Loucy (cell line): Measurements from ENCODE around the gene NES.

Experiments used
- H2AFZ ChIP-seq: fragments of 200-600 bp; sonication (generic); 2 replicates; pipeline ENCODE4 v1.6.0; 2016; ENCODE audit warnings: antibody characterized with exemption, mild to moderate bottlenecking, low read length, moderate library complexity
- H3F3A ChIP-seq: fragments of 200-600 bp; 2 replicates; pipeline ENCODE4 v1.6.0; 2016; ENCODE audit warnings: antibody characterized with exemption, low read depth, mild to moderate bottlenecking
- H3K27me3 ChIP-seq: fragments of 200-600 bp; sonication (generic); 2 replicates; pipeline ENCODE4 v1.6.1; 2014; ENCODE audit warnings: low read length, mild to moderate bottlenecking; ENCODE audit not compliant: insufficient read depth, poor library complexity, severe bottlenecking
- H3K36me3 ChIP-seq: fragments of 200-600 bp; sonication (generic); 2 replicates; pipeline ENCODE4 v1.6.1; 2016; ENCODE audit warnings: low read length; ENCODE audit not compliant: insufficient read depth
- H3K4me1 ChIP-seq: fragments of 200-600 bp; sonication (generic); 2 replicates; pipeline ENCODE4 v1.5.1; 2014; ENCODE audit warnings: low read length, mild to moderate bottlenecking; ENCODE audit not compliant: insufficient read depth, poor library complexity, severe bottlenecking
- H3K4me2 ChIP-seq: fragments of 200-600 bp; sonication (generic); 2 replicates; pipeline ENCODE4 v1.6.0; 2014; ENCODE audit warnings: antibody characterized with exemption, low read length, low read depth, mild to moderate bottlenecking; ENCODE audit not compliant: poor library complexity, severe bottlenecking
- H3K4me3 ChIP-seq: fragments of 200-600 bp; sonication (generic); 2 replicates; pipeline ENCODE4 v1.5.1; 2014; ENCODE audit warnings: low read length, mild to moderate bottlenecking, mixed read lengths; ENCODE audit not compliant: poor library complexity, severe bottlenecking
- H3K79me2 ChIP-seq: fragments of 200-600 bp; sonication (generic); 2 replicates; pipeline ENCODE4 v1.6.1; 2014; ENCODE audit warnings: low read length; ENCODE audit not compliant: insufficient read depth
- H3K9ac ChIP-seq: fragments of 200-600 bp; sonication (generic); 2 replicates; pipeline ENCODE4 v1.6.0; 2014; ENCODE audit warnings: mild to moderate bottlenecking, low read depth, low read length, moderate library complexity; ENCODE audit not compliant: poor library complexity, severe bottlenecking
- H3K9me2 ChIP-seq: fragments of 200-600 bp; sonication (generic); replicated peaks from 2 replicates; pipeline ENCODE4 v1.6.1; 2016; ENCODE audit warnings: low read depth, low read length, mixed read lengths
- H3K9me3 ChIP-seq: fragments of 200-600 bp; sonication (generic); 2 replicates; pipeline ENCODE4 v1.6.1; 2014; ENCODE audit warnings: mild to moderate bottlenecking, antibody characterized with exemption, low read length, low read depth; ENCODE audit not compliant: insufficient read depth
- H4K20me1 ChIP-seq: fragments of 200-600 bp; sonication (generic); 2 replicates; pipeline ENCODE4 v1.6.0; 2014; ENCODE audit warnings: antibody characterized with exemption, low read length, mild to moderate bottlenecking; ENCODE audit not compliant: insufficient read depth, poor library complexity, severe bottlenecking
- EZH2phosphoT487 ChIP-seq: fragments of 200-600 bp; IDR thresholded peaks from 2 replicates; pipeline ENCODE4 v1.6.1; 2018; ENCODE audit warnings: antibody characterized with exemption, mild to moderate bottlenecking, moderate library complexity, borderline replicate concordance
- TF ChIP-seq, protein P1 (sequence below): fragments of 200-600 bp; sonication (generic); conservative IDR thresholded peaks from 2 replicates; pipeline ENCODE4 v1.5.1; 2014; ENCODE audit warnings: mild to moderate bottlenecking, antibody characterized with exemption, low read length

Gene NES

DNA sequence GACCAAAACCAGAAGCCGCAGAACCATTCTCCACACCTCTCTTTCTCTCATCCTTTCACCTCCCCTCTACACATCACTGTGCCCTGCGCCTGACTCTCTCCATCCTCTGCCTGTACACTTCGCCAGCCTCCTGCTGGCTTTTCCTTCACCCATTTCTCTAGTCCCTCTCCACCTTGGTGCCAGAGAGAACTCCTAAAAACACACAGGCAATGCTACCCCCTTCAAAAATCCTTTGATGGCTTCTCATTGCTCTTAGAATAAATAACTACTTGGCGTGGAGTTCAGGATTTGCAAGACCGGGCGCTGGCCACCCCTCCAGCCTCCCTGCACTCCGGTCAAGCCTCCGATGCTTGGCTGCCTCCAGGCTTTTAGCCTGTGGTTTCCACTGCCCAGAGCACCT is 19.5 kb upstream of the NES start:
- Histone ChIP-seq H4K20me1 (no peaks in the 10 kb centered on the region), H3K27me3 (no peaks in the 10 kb centered on the region), H3K36me3 (no peaks in the 10 kb centered on the region), H3K9me2 (no peaks in the 10 kb centered on the region), H2AFZ (no peak overlapping the region), H3K4me1 (peaks cover 18% of the 10 kb centered on the region), H3K4me3 (no peak overlapping the region), H3F3A (no peaks in the 10 kb centered on the region), H3K9ac (no peak overlapping the region), H3K79me2 (no peaks in the 10 kb centered on the region), H3K4me2 (no peak overlapping the region), H3K9me3 (no peaks in the 10 kb centered on the region)
- TF ChIP-seq, protein P1, sequence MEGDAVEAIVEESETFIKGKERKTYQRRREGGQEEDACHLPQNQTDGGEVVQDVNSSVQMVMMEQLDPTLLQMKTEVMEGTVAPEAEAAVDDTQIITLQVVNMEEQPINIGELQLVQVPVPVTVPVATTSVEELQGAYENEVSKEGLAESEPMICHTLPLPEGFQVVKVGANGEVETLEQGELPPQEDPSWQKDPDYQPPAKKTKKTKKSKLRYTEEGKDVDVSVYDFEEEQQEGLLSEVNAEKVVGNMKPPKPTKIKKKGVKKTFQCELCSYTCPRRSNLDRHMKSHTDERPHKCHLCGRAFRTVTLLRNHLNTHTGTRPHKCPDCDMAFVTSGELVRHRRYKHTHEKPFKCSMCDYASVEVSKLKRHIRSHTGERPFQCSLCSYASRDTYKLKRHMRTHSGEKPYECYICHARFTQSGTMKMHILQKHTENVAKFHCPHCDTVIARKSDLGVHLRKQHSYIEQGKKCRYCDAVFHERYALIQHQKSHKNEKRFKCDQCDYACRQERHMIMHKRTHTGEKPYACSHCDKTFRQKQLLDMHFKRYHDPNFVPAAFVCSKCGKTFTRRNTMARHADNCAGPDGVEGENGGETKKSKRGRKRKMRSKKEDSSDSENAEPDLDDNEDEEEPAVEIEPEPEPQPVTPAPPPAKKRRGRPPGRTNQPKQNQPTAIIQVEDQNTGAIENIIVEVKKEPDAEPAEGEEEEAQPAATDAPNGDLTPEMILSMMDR: no peak
- no peak for TF ChIP-seq EZH2phosphoT487

DNA sequence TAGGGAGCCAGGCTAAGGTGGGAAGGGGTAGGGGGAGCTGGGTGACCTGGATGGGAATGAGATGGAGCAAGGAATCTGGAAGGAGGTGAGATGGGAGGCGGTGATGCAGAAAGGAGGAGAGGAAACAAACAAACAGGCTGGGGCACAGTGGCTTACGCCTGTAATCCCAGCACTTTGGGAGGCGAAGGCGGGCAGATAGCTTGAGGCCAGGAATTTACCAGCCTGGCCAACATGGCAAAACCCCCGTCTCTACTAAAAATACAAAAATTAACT is 17.4 kb upstream of the NES start:
- no peaks in the 10 kb centered on the region for H3F3A ChIP-seq
- no peak overlapping the region for H3K4me2 ChIP-seq
- no peak overlapping the region for H3K9ac ChIP-seq
- H3K9me3 ChIP-seq: no peaks in the 10 kb centered on the region
- no peaks in the 10 kb centered on the region for H4K20me1 ChIP-seq
- peaks cover 18% of the 10 kb centered on the region for H3K4me1 ChIP-seq
- no peaks in the 10 kb centered on the region for H3K27me3 ChIP-seq
- no peaks in the 10 kb centered on the region for H3K79me2 ChIP-seq
- no peak overlapping the region for H3K4me3 ChIP-seq
- H2AFZ ChIP-seq: no peak overlapping the region
- H3K9me2 ChIP-seq: no peaks in the 10 kb centered on the region
- TF ChIP-seq, protein P1: no peak
- no peak for TF ChIP-seq EZH2phosphoT487
- H3K36me3 ChIP-seq: no peaks in the 10 kb centered on the region

DNA sequence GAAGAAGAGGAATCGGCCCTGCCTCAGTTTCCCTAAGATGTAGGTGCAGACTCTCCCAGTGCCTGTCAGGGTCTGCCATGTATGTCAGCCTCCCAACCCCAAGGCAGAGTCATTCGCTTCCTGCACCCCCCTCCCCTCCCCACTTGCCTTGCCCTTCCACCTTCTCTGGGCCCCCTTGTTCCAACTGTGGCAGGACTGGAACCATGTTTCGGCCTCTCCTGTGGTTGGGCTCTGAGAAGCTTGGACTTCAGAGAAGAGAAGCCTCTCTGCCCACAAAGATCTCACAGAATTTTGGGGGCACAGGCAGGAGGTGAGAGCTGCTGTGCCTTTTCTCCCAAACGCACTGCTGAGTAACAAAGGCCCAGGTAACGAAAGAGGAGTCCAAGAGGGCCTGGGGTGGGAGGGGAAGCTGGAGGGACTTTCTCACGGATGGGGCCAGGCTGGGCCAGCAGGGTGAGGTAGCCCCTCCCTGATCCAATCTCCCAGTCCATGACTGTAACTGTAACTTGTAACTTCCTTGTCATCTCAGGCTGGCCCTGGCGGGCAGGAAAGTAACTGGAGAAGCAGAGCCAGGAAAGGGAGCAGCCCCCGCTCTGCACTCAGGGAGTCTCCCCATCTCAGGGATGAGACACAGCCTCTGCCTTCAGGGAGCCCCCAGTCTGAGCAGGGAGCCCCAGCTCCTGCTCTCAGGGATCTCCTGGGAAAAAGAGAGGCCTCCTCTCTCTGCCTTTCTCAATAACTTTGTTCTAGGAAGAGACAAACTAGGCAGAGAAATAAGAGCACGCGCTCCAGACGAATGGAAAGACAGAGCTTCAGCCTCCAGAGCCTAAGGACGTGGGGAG is 16.9 kb upstream of the NES start:
- H3K36me3 ChIP-seq: no peaks in the 10 kb centered on the region
- no peaks in the 10 kb centered on the region for H3K9me3 ChIP-seq
- H3K4me2 ChIP-seq: no peak overlapping the region
- TF ChIP-seq, protein P1: no peak
- TF ChIP-seq EZH2phosphoT487: no peak
- H3K4me3 ChIP-seq: no peak overlapping the region
- H4K20me1 ChIP-seq: no peaks in the 10 kb centered on the region
- peaks cover 21% of the 10 kb centered on the region for H3K4me1 ChIP-seq
- H3K9ac ChIP-seq: no peak overlapping the region
- H3K27me3 ChIP-seq: no peaks in the 10 kb centered on the region
- H3K9me2 ChIP-seq: no peaks in the 10 kb centered on the region
- no peak overlapping the region; the same call in 1 of the 2 replicates for H2AFZ ChIP-seq
- H3F3A ChIP-seq: no peaks in the 10 kb centered on the region
- H3K79me2 ChIP-seq: no peaks in the 10 kb centered on the region
